RWPE2 (cell line): ENCODE measurements around the gene LDLRAD4.

Source experiments
- ATAC-seq: fragments of 200-7000 bp; cut with Tn5 transposase; 3 replicates; pipeline ENCODE4 v1.9.1; 2021; ENCODE audit warnings: low read depth
- DNase-seq: peaks from one replicate; pipeline ENCODE4 v3.0.0-alpha.2; 2020; ENCODE audit warnings: low spot score
- H3K27ac ChIP-seq: fragments of 450-650 bp; 2 replicates; pipeline ENCODE4 v1.5.1; 2017; ENCODE audit warnings: mild to moderate bottlenecking; ENCODE audit not compliant: poor library complexity, severe bottlenecking
- H3K27me3 ChIP-seq: fragments of 250-450 bp; sonication (Bioruptor Pico); 2 replicates; pipeline ENCODE4 v1.5.1; 2021; ENCODE audit warnings: mild to moderate bottlenecking, moderate library complexity; ENCODE audit not compliant: insufficient read depth, poor library complexity, severe bottlenecking
- H3K36me3 ChIP-seq: fragments of 250-450 bp; sonication (Bioruptor Pico); 2 replicates; pipeline ENCODE4 v1.5.1; 2020; ENCODE audit warnings: low read depth, mild to moderate bottlenecking, moderate library complexity
- H3K4me1 ChIP-seq: fragments of 250-450 bp; sonication (Bioruptor Pico); 2 replicates; pipeline ENCODE4 v1.5.1; 2021; ENCODE audit warnings: mild to moderate bottlenecking, moderate library complexity; ENCODE audit not compliant: insufficient read depth, poor library complexity, severe bottlenecking
- H3K4me3 ChIP-seq: fragments of 250-450 bp; sonication (Bioruptor Pico); 2 replicates; pipeline ENCODE4 v1.5.1; 2021; ENCODE audit warnings: mild to moderate bottlenecking, moderate library complexity; ENCODE audit not compliant: severe bottlenecking
- H3K9me3 ChIP-seq: fragments of 250-450 bp; sonication (Bioruptor Pico); 2 replicates; pipeline ENCODE4 v1.5.1; 2021; ENCODE audit warnings: mild to moderate bottlenecking, moderate library complexity; ENCODE audit not compliant: severe bottlenecking
- TF ChIP-seq, protein P1 (sequence below): fragments of 450-650 bp; IDR thresholded peaks from one replicate; pipeline ENCODE4 v1.5.1; 2017; ENCODE audit warnings: mild to moderate bottlenecking, moderate library complexity; ENCODE audit not compliant: poor library complexity, severe bottlenecking

Gene LDLRAD4

DNA sequence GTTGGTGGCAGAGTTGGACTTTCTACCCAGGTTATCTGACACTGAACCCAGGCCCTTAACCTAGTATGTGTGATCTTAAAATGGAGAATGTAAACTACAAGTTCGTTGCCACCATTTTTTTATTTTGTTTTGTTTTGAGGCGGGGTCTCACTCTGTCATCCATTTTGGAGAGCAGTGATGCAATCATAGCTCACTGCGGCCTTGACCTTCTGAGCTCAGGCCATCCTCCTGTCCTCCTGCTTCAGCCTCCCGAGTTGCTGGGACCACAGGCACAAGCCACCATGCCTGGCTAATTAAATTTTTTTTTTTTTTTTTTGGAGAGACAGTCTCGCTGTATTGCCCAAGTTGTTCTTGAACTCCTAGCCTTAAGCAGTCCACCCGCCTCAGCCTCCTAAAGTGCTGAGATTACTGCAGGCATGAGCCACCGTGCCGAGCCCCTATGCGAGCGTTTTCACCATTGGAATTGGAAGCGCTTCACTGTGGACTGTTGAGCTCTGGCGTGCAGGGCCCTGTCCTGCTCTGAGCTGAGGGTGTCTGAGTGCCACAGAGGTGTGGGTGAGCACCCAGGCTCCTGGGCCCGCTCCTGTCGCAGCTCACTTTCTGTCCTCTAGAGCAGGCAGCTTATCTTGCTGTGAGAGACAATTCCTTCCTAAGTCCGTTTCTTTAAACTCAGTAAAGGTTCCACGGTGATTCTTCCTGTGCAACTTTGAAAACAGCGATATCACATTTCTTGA lies 186.9 kb downstream of the LDLRAD4 start:
- H3K4me3 ChIP-seq, result no peak overlapping the region
- H3K27me3 ChIP-seq, result no peaks in the 10 kb centered on the region
- TF ChIP-seq, protein P1, sequence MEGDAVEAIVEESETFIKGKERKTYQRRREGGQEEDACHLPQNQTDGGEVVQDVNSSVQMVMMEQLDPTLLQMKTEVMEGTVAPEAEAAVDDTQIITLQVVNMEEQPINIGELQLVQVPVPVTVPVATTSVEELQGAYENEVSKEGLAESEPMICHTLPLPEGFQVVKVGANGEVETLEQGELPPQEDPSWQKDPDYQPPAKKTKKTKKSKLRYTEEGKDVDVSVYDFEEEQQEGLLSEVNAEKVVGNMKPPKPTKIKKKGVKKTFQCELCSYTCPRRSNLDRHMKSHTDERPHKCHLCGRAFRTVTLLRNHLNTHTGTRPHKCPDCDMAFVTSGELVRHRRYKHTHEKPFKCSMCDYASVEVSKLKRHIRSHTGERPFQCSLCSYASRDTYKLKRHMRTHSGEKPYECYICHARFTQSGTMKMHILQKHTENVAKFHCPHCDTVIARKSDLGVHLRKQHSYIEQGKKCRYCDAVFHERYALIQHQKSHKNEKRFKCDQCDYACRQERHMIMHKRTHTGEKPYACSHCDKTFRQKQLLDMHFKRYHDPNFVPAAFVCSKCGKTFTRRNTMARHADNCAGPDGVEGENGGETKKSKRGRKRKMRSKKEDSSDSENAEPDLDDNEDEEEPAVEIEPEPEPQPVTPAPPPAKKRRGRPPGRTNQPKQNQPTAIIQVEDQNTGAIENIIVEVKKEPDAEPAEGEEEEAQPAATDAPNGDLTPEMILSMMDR, result no peak
- ATAC-seq (no peak), DNase-seq (no peak)
- H3K4me1 ChIP-seq, result no peaks in the 10 kb centered on the region
- no peaks in the 10 kb centered on the region for H3K36me3 ChIP-seq
- no peaks in the 10 kb centered on the region for H3K9me3 ChIP-seq
- no peak overlapping the region for H3K27ac ChIP-seq

DNA sequence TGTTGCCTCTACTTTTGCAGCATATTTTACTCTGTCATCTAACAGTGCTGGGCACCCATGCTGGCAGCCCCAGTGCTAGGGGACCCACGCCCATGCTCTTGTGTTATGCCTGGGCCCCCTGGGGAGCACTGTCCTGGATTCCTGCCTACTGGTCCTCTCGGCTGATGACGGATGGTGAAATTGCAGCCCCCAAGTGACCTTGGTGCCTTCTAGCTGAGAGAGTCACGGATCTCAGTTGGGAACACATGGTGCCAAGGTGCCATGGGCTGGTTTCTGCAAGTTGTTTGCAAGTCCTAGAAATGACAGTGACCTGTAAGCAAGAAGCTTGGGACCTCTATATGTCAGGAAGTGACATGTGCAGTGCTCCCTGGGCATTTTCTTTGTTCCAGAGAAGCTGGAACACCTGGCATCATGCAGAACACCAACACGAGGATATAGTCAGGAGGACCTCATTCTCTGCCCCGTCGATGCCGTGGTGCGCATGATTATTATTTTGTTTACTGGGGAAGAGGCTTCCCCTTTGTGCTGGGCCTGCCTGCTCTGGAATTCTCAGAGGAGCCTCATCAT lies 187.6 kb downstream of the LDLRAD4 start:
- Histone ChIP-seq H3K27ac (no peak overlapping the region), H3K4me3 (no peak overlapping the region), H3K4me1 (no peaks in the 10 kb centered on the region), H3K36me3 (no peaks in the 10 kb centered on the region), H3K27me3 (no peaks in the 10 kb centered on the region), H3K9me3 (no peaks in the 10 kb centered on the region)
- TF ChIP-seq, protein P1, result no peak
- no peak for DNase-seq
- no peak for ATAC-seq

DNA sequence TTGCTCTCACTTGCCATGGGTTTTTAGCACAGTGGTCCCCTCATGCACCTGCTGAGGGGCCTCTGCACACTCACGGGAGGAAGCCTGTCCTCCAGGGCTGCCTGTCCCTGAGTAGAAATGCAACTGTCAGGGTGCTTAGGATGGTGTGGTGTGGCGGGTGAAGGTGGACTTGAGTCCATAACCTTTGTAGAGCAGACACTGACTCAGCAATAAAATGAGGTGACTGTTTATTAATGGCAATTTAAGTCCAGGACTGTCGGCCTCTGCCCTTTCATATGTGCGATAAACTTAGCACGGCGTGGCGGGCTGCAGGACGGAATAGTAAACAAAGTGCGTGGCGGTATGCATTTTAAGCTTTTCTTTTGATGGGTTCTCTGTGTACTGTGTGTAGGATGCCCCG lies 188.2 kb downstream of the LDLRAD4 start:
- TF ChIP-seq, protein P1, result no peak
- ATAC-seq (no peak), DNase-seq (no peak)
- Histone ChIP-seq H3K4me3 (no peak overlapping the region), H3K36me3 (no peaks in the 10 kb centered on the region), H3K27me3 (no peaks in the 10 kb centered on the region), H3K4me1 (no peaks in the 10 kb centered on the region), H3K27ac (no peak overlapping the region), H3K9me3 (no peaks in the 10 kb centered on the region)

DNA sequence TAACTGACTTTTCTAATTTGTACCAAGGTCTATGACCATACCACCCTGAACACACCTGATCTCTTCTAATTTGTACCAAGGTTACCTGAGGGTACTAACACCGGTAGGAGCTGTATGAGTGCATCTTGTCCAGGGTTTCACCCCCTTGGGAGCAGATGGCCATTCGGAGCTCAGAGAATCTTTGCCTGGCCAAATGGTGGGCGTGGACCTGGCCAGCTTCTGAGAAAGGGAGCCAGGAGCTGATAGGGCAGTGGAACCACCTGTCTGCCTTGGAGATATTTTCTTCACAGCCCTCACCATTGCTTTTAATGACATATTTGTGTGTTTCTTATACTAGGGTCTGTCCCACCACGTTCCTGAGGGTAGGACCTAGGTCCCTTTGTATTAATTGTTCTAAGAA lies 188.9 kb downstream of the LDLRAD4 start:
- Histone ChIP-seq H3K27ac (no peak overlapping the region), H3K4me3 (no peak overlapping the region), H3K9me3 (no peaks in the 10 kb centered on the region), H3K27me3 (no peaks in the 10 kb centered on the region), H3K4me1 (no peaks in the 10 kb centered on the region), H3K36me3 (no peaks in the 10 kb centered on the region)
- ATAC-seq (no peak), DNase-seq (no peak)
- TF ChIP-seq, protein P1, result no peak

DNA sequence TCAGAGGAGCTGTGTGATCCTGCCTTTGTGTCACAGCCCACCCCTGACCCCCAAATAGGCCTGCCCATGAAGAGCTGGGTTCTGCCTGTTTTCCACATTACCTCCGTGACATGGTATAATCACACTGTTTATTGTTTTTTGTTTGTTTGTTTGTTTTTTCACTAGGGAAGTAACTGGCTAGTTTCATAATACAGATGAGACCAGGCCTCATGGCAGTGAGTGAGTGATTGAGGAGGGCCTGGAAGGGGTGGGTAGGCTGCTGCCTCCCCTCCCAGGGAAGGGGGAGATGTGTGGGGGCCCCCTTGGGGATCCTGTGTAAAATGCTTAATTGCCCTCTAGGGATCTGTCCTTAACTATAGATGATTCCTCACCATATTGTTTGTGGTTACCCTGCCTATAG lies 190.5 kb downstream of the LDLRAD4 start:
- ATAC-seq (no peak), DNase-seq (no peak)
- Histone ChIP-seq H3K9me3 (no peaks in the 10 kb centered on the region), H3K27me3 (no peaks in the 10 kb centered on the region), H3K4me1 (no peaks in the 10 kb centered on the region), H3K4me3 (no peak overlapping the region), H3K27ac (no peak overlapping the region), H3K36me3 (no peaks in the 10 kb centered on the region)
- TF ChIP-seq, protein P1, result no peak
